Mammary epithelial cell (primary cell): ENCODE measurements around the gene CEACAM5.

Experiments
- EZH2 ChIP-seq: IDR thresholded peaks from 2 replicates; pipeline ENCODE4 v1.6.1; 2012; ENCODE audit warnings: low read length, inconsistent platforms, borderline replicate concordance
- TF ChIP-seq, protein P1 (sequence below), 2 donors: IDR thresholded peaks in 1 of 2; conservative IDR thresholded peaks in 1 of 2; 2 replicates each; pipeline ENCODE4 v1.5.1; 2011 to 2012; ENCODE audit warnings: inconsistent platforms in 2 of 2, low read length in 2 of 2, mild to moderate bottlenecking in 2 of 2, control low read depth in 1 of 2, low read depth in 1 of 2; ENCODE audit not compliant: insufficient read depth in 1 of 2; ENCODE audit errors: extremely low read depth in 1 of 2

- TF ChIP-seq, protein P1, sequence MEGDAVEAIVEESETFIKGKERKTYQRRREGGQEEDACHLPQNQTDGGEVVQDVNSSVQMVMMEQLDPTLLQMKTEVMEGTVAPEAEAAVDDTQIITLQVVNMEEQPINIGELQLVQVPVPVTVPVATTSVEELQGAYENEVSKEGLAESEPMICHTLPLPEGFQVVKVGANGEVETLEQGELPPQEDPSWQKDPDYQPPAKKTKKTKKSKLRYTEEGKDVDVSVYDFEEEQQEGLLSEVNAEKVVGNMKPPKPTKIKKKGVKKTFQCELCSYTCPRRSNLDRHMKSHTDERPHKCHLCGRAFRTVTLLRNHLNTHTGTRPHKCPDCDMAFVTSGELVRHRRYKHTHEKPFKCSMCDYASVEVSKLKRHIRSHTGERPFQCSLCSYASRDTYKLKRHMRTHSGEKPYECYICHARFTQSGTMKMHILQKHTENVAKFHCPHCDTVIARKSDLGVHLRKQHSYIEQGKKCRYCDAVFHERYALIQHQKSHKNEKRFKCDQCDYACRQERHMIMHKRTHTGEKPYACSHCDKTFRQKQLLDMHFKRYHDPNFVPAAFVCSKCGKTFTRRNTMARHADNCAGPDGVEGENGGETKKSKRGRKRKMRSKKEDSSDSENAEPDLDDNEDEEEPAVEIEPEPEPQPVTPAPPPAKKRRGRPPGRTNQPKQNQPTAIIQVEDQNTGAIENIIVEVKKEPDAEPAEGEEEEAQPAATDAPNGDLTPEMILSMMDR (conservative IDR thresholded peaks at IDR 0.05 in 1 of 2, IDR thresholded peaks at IDR 0.05 in 1 of 2; ENCODE audit: extremely low read depth in 1 of 2, insufficient read depth in 1 of 2, low read depth in 1 of 2, low read length in 2 of 2), result no peak
- no peak for TF ChIP-seq EZH2
Observed at GRCh38 chr19:41695745-41696144, 12.7 kb upstream of the CEACAM5 start.
